ENCODE measurements around the gene IFNL4. TPM values are rescaled to one million over a fixed set of nuclear protein-coding genes. Genes with fewer than 3 reads are reported as not detected.

IFNL4 gene
- total and polyA plus RNA-seq, 2 donors (not counting 3 experiments of a cell fraction or from before 2014, with no cell fraction given) = not detected

DNA sequence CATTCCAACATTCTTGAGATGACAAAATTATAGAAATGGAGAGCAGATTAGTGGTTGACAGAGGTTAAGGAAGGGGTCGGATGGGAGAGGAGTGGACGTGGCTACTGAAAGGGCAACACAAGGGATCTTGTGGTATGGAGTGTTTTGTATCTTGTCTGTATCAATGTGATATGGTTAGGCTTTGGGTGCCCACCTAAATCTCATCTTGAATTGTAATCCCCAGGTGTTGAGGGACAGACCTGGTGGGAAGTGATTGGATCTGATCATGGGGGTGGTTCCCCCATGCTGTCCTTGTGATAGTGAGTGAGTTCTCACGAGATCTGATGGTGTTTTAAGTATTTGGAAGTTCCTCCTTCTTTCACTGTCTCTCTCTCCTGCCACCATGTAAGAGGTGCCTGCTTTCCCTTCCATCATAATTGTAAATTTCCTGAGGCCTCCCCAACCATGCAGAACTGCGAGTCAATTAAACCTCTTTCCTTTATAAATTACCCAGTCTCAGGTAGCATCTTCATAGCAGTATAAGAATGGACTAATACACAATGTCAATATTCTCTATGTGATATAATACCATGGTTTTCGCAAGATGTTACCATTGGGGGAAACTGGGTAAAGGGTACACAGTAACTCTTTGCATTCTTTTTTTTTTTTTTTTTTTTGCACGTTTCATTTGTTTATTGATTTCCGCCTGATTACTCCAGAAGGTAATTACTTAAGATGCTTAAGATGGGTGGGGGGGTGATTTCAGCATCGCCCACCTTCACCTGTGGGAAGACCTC is 4.9 kb upstream of the IFNL4 start:
- dilution Hi-C loops (cut with MboI; ENCODE audit: extremely low pct_ligation_motif_present, low sequenced_read_pairs) = no loop called here
- no peak for FAIRE-seq
- H3K36me3 ChIP-seq (ENCODE audit: control insufficient read depth in 2 of 2, extremely low read depth in 1 of 2, insufficient read depth in 2 of 2, low read length in 2 of 2) = no peaks in the 10 kb centered on the region
- H3K9ac ChIP-seq (replicated peaks; ENCODE audit: extremely low read depth, insufficient read depth, low read length) = no peak overlapping the region
- no peaks in the 10 kb centered on the region for H3K9me3 ChIP-seq (replicated peaks; ENCODE audit: control insufficient read depth, insufficient read depth, low read length)
- intact Hi-C loops (cut with micrococcal nuclease) = no loop called here
- H3K9me1 ChIP-seq (replicated peaks; ENCODE audit: control insufficient read depth, extremely low read depth, insufficient read depth, low read length) = no peaks in the 10 kb centered on the region
- no peak overlapping the region for H3K4me2 ChIP-seq (ENCODE audit: insufficient read depth, low read length)
- no peak overlapping the region for H2AFZ ChIP-seq (ENCODE audit: low read depth, low read length)
- BruUV-seq (replicated peaks) = no TSS peak
- no peak overlapping the region for H3K27ac ChIP-seq (ENCODE audit: insufficient read depth, low read depth, low read length)
- H3K4me1 ChIP-seq (ENCODE audit: control insufficient read depth, extremely low read depth, insufficient read depth, low read length) = no peaks in the 10 kb centered on the region
- H3K79me2 ChIP-seq (ENCODE audit: control insufficient read depth, insufficient read depth, low read length) = no peaks in the 10 kb centered on the region
- ChIA-PET CTCF (interaction anchor here (1.5 kb wide), 1 partner anchor 53 kb away, joined by 3 read pairs; no protein-coding TSS in a partner anchor), POLR2A (no interaction called here)
- no peaks in the 10 kb centered on the region for H4K20me1 ChIP-seq (replicated peaks; ENCODE audit: control insufficient read depth, extremely low read depth, insufficient read depth, low read length)
- TF ChIP-seq EZH2 (IDR thresholded peaks at IDR 0.05; ENCODE audit: borderline replicate concordance, low read depth, low read length, severe bottlenecking) (peak; percentile 32), FOS (IDR thresholded peaks at IDR 0.05; ENCODE audit: borderline replicate concordance, insufficient read depth, low read length) (no peak)
- H3K4me3 ChIP-seq (replicated peaks in 1 of 3; ENCODE audit: insufficient read depth in 1 of 3, low read depth in 1 of 3, low read length in 3 of 3) = no peak overlapping the region
- DNase-seq (ENCODE audit: low read depth, low spot score) = no peak
- peaks cover 20 to 23% of the 10 kb centered on the region in 2 experiments for H3K27me3 ChIP-seq (ENCODE audit: control insufficient read depth in 2 of 2, insufficient read depth in 2 of 2, low read length in 2 of 2)

DNA sequence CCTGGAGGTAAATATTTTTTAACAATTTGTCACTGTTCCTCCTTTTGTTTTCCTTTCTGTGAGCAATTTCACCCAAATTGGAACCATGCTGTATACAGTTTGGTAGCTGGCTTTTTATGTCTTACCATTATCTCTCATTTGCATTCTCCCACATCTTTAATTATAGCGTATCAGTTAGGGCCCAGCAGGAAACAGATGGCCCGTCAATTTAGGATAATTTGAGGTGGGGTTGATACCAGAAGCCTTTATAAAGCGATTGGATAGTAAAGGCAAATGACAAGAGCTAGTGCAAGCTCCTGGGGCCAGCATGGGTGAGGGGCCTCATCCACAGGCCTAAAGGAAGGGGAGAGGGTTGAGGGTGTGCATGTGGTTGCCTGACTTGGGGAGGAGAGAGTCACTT is 3.8 kb upstream of the IFNL4 start:
- dilution Hi-C loops (cut with MboI; ENCODE audit: extremely low pct_ligation_motif_present, low sequenced_read_pairs) (no loop called here), intact Hi-C loops (cut with micrococcal nuclease) (no loop called here)
- TF ChIP-seq CTCF (IDR thresholded peaks at IDR 0.05; ENCODE audit: extremely low read depth in 1 of 2, insufficient read depth in 1 of 2, low read depth in 1 of 2, low read length in 2 of 2) (no peak), FOS (IDR thresholded peaks at IDR 0.05; ENCODE audit: borderline replicate concordance, insufficient read depth, low read length) (no peak), GATA2 (IDR thresholded peaks at IDR 0.05; ENCODE audit: insufficient read depth, insufficient read length, low read depth, low read length) (no peak)
- TF ChIP-seq, protein P1, sequence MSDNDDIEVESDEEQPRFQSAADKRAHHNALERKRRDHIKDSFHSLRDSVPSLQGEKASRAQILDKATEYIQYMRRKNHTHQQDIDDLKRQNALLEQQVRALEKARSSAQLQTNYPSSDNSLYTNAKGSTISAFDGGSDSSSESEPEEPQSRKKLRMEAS (IDR thresholded peaks at IDR 0.05; ENCODE audit: insufficient read depth, insufficient read length) = no peak
- Histone ChIP-seq H3K36me3 (ENCODE audit: control insufficient read depth in 2 of 2, extremely low read depth in 1 of 2, insufficient read depth in 2 of 2, low read length in 2 of 2) (no peaks in the 10 kb centered on the region), H3K9ac (replicated peaks; ENCODE audit: extremely low read depth, insufficient read depth, low read length) (no peak overlapping the region), H3K27ac (ENCODE audit: insufficient read depth, low read depth, low read length) (no peak overlapping the region), H3K4me2 (ENCODE audit: insufficient read depth, low read length) (no peak overlapping the region), H3K4me3 (replicated peaks in 1 of 3; ENCODE audit: insufficient read depth in 1 of 3, low read depth in 1 of 3, low read length in 3 of 3) (no peak overlapping the region), H2AFZ (ENCODE audit: low read depth, low read length) (no peak overlapping the region), H3K4me1 (ENCODE audit: control insufficient read depth, extremely low read depth, insufficient read depth, low read length) (no peaks in the 10 kb centered on the region), H3K9me1 (replicated peaks; ENCODE audit: control insufficient read depth, extremely low read depth, insufficient read depth, low read length) (no peaks in the 10 kb centered on the region), H4K20me1 (replicated peaks; ENCODE audit: control insufficient read depth, extremely low read depth, insufficient read depth, low read length) (no peaks in the 10 kb centered on the region), H3K27me3 (ENCODE audit: control insufficient read depth in 2 of 2, insufficient read depth in 2 of 2, low read length in 2 of 2) (peaks cover 31% of the 10 kb centered on the region in 2 experiments), H3K79me2 (ENCODE audit: control insufficient read depth, insufficient read depth, low read length) (no peaks in the 10 kb centered on the region), H3K9me3 (replicated peaks; ENCODE audit: control insufficient read depth, insufficient read depth, low read length) (no peaks in the 10 kb centered on the region)
- ChIA-PET POLR2A (no interaction called here), CTCF (interaction anchor here (0.6 kb wide), 1 partner anchor 16 kb away, joined by 3 read pairs; no protein-coding TSS in a partner anchor)
- DNase-seq (ENCODE audit: low read depth, low spot score) = no peak
- no peak for FAIRE-seq
- BruUV-seq (replicated peaks) = no TSS peak

Measured in endothelial cell of umbilical vein (primary cell).